Thoracic aorta (tissue), 2 donors: ENCODE measurements around the gene DOCK4. TPM values are rescaled to one million over a fixed set of nuclear protein-coding genes. Genes with fewer than 3 reads are reported as not detected.

Source experiments
- ATAC-seq: fragments of 150-250 bp; one replicate; pipeline ENCODE4 v1.8.0; 2017; ENCODE audit warnings: low read depth; ENCODE audit not compliant: insufficient number of reproducible peaks, low FRiP score
- DNase-seq: peaks from one replicate; pipeline ENCODE4 v3.0.0-alpha.2; 2020; ENCODE audit warnings: low spot score
- H3K27ac ChIP-seq, 2 donors: fragments of 200-600 bp; sonication (generic); 1 replicate in 1 of 2; 2 replicates in 1 of 2; pipeline ENCODE4 v1.5.1; 2016; ENCODE audit warnings: mild to moderate bottlenecking in 2 of 2, moderate library complexity in 2 of 2
- H3K27me3 ChIP-seq: fragments of 200-600 bp; sonication (generic); replicated peaks from 2 replicates; pipeline ENCODE4 v1.6.0; 2016; ENCODE audit warnings: mild to moderate bottlenecking; ENCODE audit not compliant: insufficient read depth
- H3K36me3 ChIP-seq: fragments of 200-600 bp; sonication (generic); one replicate; pipeline ENCODE4 v1.5.1; 2016
- H3K4me1 ChIP-seq, 2 donors: fragments of 200-600 bp; sonication (generic); 1 replicate in 1 of 2; 2 replicates in 1 of 2; pipeline versions ENCODE4 v1.5.1 to v1.6.0; 2016; ENCODE audit warnings: low read depth in 2 of 2, mild to moderate bottlenecking in 1 of 2; ENCODE audit not compliant: control insufficient read depth in 1 of 2
- H3K4me3 ChIP-seq: fragments of 200-600 bp; sonication (generic); 2 replicates; pipeline ENCODE4 v1.5.1; 2016; ENCODE audit warnings: mild to moderate bottlenecking
- H3K9me3 ChIP-seq: fragments of 200-600 bp; sonication (generic); 2 replicates; pipeline ENCODE4 v1.5.1; 2016
- total RNA-seq, 2 donors: library from RNA; depleted of rRNA; stranded (reverse); fragments of >200 nt; gene quantifications; one replicate each; pipeline versions ENCODE4 v1.1.0 to v1.2.3, GENCODE V29; 2016
- TF ChIP-seq, protein P1 (sequence below): fragments of 200-600 bp; sonication (generic); IDR thresholded peaks from one replicate; pipeline ENCODE4 v1.5.1; 2019; ENCODE audit warnings: antibody characterized with exemption

DOCK4 gene
- total RNA-seq, 2 donors from 2014 or later, result 22.3 to 71.5 TPM

DNA sequence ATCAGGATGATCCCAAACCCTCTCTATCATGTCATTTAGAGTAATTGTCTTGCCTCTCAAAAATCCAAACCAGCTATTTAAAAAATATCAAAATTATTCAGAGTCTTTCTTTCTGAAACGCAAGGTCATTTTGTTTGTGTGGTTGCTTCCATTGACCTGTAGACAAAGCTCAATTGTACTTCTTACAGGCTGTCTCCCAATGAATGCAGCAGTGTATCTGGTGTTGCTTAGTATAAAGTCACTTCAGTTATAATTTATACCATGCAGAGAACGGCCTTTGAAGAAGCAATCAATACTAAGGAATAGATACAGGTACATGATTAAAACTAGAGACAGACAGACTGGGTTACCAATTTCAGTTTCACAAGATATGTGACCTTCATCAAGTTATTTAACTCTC lies 80.9 kb downstream of the DOCK4 start:
- no peaks in the 10 kb centered on the region for H3K9me3 ChIP-seq
- H3K27ac ChIP-seq, result no peak overlapping the region
- H3K4me1 ChIP-seq, result peaks cover 0 to 14% of the 10 kb centered on the region in 2 donors
- TF ChIP-seq, protein P1, sequence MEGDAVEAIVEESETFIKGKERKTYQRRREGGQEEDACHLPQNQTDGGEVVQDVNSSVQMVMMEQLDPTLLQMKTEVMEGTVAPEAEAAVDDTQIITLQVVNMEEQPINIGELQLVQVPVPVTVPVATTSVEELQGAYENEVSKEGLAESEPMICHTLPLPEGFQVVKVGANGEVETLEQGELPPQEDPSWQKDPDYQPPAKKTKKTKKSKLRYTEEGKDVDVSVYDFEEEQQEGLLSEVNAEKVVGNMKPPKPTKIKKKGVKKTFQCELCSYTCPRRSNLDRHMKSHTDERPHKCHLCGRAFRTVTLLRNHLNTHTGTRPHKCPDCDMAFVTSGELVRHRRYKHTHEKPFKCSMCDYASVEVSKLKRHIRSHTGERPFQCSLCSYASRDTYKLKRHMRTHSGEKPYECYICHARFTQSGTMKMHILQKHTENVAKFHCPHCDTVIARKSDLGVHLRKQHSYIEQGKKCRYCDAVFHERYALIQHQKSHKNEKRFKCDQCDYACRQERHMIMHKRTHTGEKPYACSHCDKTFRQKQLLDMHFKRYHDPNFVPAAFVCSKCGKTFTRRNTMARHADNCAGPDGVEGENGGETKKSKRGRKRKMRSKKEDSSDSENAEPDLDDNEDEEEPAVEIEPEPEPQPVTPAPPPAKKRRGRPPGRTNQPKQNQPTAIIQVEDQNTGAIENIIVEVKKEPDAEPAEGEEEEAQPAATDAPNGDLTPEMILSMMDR, result no peak
- H3K27me3 ChIP-seq, result no peaks in the 10 kb centered on the region
- DNase-seq (no peak), ATAC-seq (no peak)
- H3K36me3 ChIP-seq, result no peaks in the 10 kb centered on the region
- no peak overlapping the region for H3K4me3 ChIP-seq

- ATAC-seq, result no peak
- no peak overlapping the region for H3K4me3 ChIP-seq
- no peak overlapping the region for H3K27ac ChIP-seq
- H3K9me3 ChIP-seq, result no peaks in the 10 kb centered on the region
- H3K36me3 ChIP-seq, result no peaks in the 10 kb centered on the region
- H3K27me3 ChIP-seq, result no peaks in the 10 kb centered on the region
- DNase-seq, result no peak
- TF ChIP-seq, protein P1, result no peak
- peaks cover 0 to 5% of the 10 kb centered on the region in 2 donors for H3K4me1 ChIP-seq
Observed at GRCh38 chr7:112124061-112124766, 82.0 kb downstream of the DOCK4 start.

- TF ChIP-seq, protein P1, result no peak
- H3K4me3 ChIP-seq, result no peak overlapping the region
Observed at GRCh38 chr7:112122798-112123197, 83.4 kb downstream of the DOCK4 start.

GRCh38 chr7:112122144-112122543 lies 84.1 kb downstream of the DOCK4 start:
- no peak overlapping the region for H3K4me3 ChIP-seq
- no peak overlapping the region for H3K27ac ChIP-seq
- no peaks in the 10 kb centered on the region for H3K27me3 ChIP-seq
- TF ChIP-seq, protein P1, result no peak
- no peaks in the 10 kb centered on the region for H3K4me1 ChIP-seq
- H3K36me3 ChIP-seq, result no peaks in the 10 kb centered on the region
- DNase-seq (no peak), ATAC-seq (no peak)
- H3K9me3 ChIP-seq, result no peaks in the 10 kb centered on the region

More at GRCh38 chr7:112122798-112123197, 83.4 kb downstream of the DOCK4 start:
- no peaks in the 10 kb centered on the region for H3K9me3 ChIP-seq
- no peak overlapping the region for H3K27ac ChIP-seq
- no peaks in the 10 kb centered on the region for H3K27me3 ChIP-seq
- no peaks in the 10 kb centered on the region for H3K4me1 ChIP-seq
- DNase-seq (no peak), ATAC-seq (no peak)
- H3K36me3 ChIP-seq, result no peaks in the 10 kb centered on the region

DNA sequence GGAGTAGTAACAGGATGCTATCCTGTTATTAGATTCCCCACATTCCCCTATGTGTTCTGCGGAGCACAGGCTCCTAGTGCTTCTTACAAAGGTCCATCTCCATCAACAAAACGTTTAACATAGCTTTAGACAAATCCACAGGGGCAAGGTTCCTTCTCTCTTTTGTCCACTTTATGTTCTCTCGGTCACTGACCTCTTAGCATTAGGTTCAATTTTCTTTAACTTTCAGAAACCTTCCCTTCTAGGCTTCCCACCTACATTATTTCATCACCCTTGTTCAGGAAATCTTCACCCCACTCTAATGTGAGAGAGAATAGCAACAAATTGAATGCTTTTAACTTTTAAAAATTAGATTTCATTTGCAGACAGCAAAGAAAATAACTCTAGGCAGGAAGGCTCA lies 84.9 kb downstream of the DOCK4 start:
- no peaks in the 10 kb centered on the region for H3K36me3 ChIP-seq
- TF ChIP-seq, protein P1, result no peak
- H3K9me3 ChIP-seq, result no peaks in the 10 kb centered on the region
- H3K27me3 ChIP-seq, result no peaks in the 10 kb centered on the region
- DNase-seq (no peak), ATAC-seq (no peak)
- H3K4me3 ChIP-seq, result no peak overlapping the region
- no peaks in the 10 kb centered on the region for H3K4me1 ChIP-seq
- no peak overlapping the region for H3K27ac ChIP-seq
